Astrocyte (in vitro differentiated cells and primary cell): ENCODE results near the gene GALK1. TPM values are rescaled to one million over a fixed set of nuclear protein-coding genes. Genes with fewer than 3 reads are reported as not detected.

ENCODE experiments used
- DNase-seq: peaks from one replicate; pipeline ENCODE4 v3.0.0-alpha.2; 2010; ENCODE audit warnings: low read depth
- FAIRE-seq: peaks from 2 replicates; lab custom pipeline; 2011; peaks lifted over from hg19 to GRCh38; lab: Jason Lieb, UNC
- H2AFZ ChIP-seq: 2 replicates; pipeline ENCODE4 v1.6.0; 2012; ENCODE audit warnings: low read depth, low read length, inconsistent platforms
- H3K27ac ChIP-seq: 2 replicates; pipeline ENCODE4 v1.5.1; 2011; ENCODE audit warnings: low read depth, low read length, inconsistent platforms
- H3K27me3 ChIP-seq: 2 replicates; pipeline ENCODE4 v1.6.0; 2011; ENCODE audit warnings: low read length, inconsistent platforms; ENCODE audit not compliant: insufficient read depth
- H3K36me3 ChIP-seq: 2 replicates; pipeline ENCODE4 v1.5.1; 2011; ENCODE audit warnings: low read length, inconsistent platforms; ENCODE audit not compliant: insufficient read depth
- H3K4me1 ChIP-seq: 2 replicates; pipeline ENCODE4 v1.5.1; 2011; ENCODE audit warnings: low read length, inconsistent platforms; ENCODE audit not compliant: insufficient read depth
- H3K4me2 ChIP-seq: 2 replicates; pipeline ENCODE4 v1.6.0; 2012; ENCODE audit warnings: low read length, inconsistent platforms
- H3K4me3 ChIP-seq: 2 replicates; pipeline ENCODE4 v1.5.1; 2011; ENCODE audit warnings: low read depth, mild to moderate bottlenecking, low read length, inconsistent platforms; ENCODE audit not compliant: insufficient read depth
- H3K79me2 ChIP-seq: 2 replicates; pipeline ENCODE4 v1.6.0; 2012; ENCODE audit warnings: mild to moderate bottlenecking, low read length, inconsistent platforms; ENCODE audit not compliant: insufficient read depth
- H3K9ac ChIP-seq: 2 replicates; pipeline ENCODE4 v1.6.0; 2012; ENCODE audit warnings: mild to moderate bottlenecking, low read length, inconsistent platforms
- H3K9me3 ChIP-seq: 2 replicates; pipeline ENCODE4 v1.5.1; 2012; ENCODE audit warnings: low read depth, mild to moderate bottlenecking, low read length, inconsistent platforms; ENCODE audit not compliant: insufficient read depth
- H4K20me1 ChIP-seq: 2 replicates; pipeline ENCODE4 v1.6.0; 2012; ENCODE audit warnings: low read length, inconsistent platforms; ENCODE audit not compliant: insufficient read depth
- H3K27ac Mint-ChIP-seq: one replicate; pipeline ENCODE4 v1.8.0; 2021; ENCODE audit warnings: mild to moderate bottlenecking, mixed read lengths; ENCODE audit not compliant: unreplicated experiment
- H3K27me3 Mint-ChIP-seq: one replicate; pipeline ENCODE4 v1.8.0; 2021; ENCODE audit warnings: low read depth, mixed read lengths; ENCODE audit not compliant: unreplicated experiment
- H3K36me3 Mint-ChIP-seq: one replicate; pipeline ENCODE4 v1.8.0; 2021; ENCODE audit warnings: low read depth, mixed read lengths; ENCODE audit not compliant: unreplicated experiment
- H3K4me1 Mint-ChIP-seq: one replicate; pipeline ENCODE4 v1.8.0; 2021; ENCODE audit warnings: low read depth, mixed read lengths; ENCODE audit not compliant: unreplicated experiment
- H3K4me3 Mint-ChIP-seq: one replicate; pipeline ENCODE4 v1.8.0; 2021; ENCODE audit warnings: mild to moderate bottlenecking, moderate library complexity, mixed read lengths; ENCODE audit not compliant: unreplicated experiment
- H3K9me3 Mint-ChIP-seq: one replicate; pipeline ENCODE4 v1.8.0; 2021; ENCODE audit warnings: mild to moderate bottlenecking, mixed read lengths; ENCODE audit not compliant: unreplicated experiment
- EZH2 ChIP-seq: IDR thresholded peaks from 2 replicates; pipeline ENCODE4 v1.6.1; 2012; ENCODE audit warnings: mild to moderate bottlenecking, low read length, inconsistent platforms; ENCODE audit not compliant: insufficient read depth
- total RNA-seq: library from RNA; stranded (reverse); gene quantifications from 2 replicates; pipeline ENCODE4 v1.2.1, GENCODE V29; 2021
- TF ChIP-seq, protein P1 (sequence below): IDR thresholded peaks from 2 replicates; pipeline ENCODE4 v1.5.1; 2011; ENCODE audit warnings: low read depth, mild to moderate bottlenecking, inconsistent platforms, low read length, moderate library complexity; ENCODE audit not compliant: insufficient read depth

Gene GALK1
- total RNA-seq, 1 donor from 2014 or later, result 22.6 TPM

DNA sequence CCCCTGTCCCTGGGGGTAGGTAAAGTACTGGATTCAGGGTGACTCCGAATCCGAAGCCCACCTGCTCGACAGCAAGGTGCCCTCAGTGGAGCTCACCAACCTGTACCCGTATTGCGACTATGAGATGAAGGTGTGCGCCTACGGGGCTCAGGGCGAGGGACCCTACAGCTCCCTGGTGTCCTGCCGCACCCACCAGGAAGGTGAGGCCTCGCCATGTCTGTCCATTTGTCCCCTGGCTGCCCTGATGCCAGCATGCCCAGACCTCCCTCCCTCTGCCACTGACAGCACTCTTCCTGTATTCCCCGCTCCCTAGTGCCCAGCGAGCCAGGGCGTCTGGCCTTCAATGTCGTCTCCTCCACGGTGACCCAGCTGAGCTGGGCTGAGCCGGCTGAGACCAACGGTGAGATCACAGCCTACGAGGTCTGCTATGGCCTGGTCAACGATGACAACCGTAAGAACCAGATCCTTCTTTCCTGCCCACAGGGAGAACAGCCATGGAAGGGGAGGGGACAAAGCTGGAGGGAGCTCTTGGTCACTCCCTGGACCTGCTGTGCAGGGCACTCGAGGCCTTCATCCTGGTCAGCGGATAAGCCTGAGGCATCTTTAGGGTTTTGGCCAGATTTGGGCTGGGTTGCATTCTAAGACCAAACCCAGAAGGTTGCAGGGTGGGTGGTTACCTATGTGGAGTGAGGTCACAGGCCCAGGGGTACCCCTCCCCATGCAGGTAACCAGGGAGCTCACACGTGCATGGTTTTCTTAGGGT, 14.2 kb downstream of the GALK1 start:
- Histone ChIP-seq H3K9me3 (no peaks in the 10 kb centered on the region), H3K36me3 (no peaks in the 10 kb centered on the region), H3K4me3 (no peak overlapping the region), H3K9ac (no peak overlapping the region), H3K4me1 (peaks cover 4% of the 10 kb centered on the region), H4K20me1 (no peaks in the 10 kb centered on the region), H3K79me2 (no peaks in the 10 kb centered on the region), H2AFZ (no peak overlapping the region), H3K27ac (no peak overlapping the region), H3K4me2 (no peak overlapping the region), H3K27me3 (no peaks in the 10 kb centered on the region)
- Mint-ChIP-seq H3K9me3 (no peaks in the 10 kb centered on the region), H3K27me3 (peaks cover 8% of the 10 kb centered on the region), H3K4me1 (peaks cover 5% of the 10 kb centered on the region), H3K27ac (peak overlapping the region; percentile 20), H3K36me3 (peaks cover 4% of the 10 kb centered on the region), H3K4me3 (no peak overlapping the region)
- DNase-seq (no peak), FAIRE-seq (no peak)
- TF ChIP-seq, protein P1, sequence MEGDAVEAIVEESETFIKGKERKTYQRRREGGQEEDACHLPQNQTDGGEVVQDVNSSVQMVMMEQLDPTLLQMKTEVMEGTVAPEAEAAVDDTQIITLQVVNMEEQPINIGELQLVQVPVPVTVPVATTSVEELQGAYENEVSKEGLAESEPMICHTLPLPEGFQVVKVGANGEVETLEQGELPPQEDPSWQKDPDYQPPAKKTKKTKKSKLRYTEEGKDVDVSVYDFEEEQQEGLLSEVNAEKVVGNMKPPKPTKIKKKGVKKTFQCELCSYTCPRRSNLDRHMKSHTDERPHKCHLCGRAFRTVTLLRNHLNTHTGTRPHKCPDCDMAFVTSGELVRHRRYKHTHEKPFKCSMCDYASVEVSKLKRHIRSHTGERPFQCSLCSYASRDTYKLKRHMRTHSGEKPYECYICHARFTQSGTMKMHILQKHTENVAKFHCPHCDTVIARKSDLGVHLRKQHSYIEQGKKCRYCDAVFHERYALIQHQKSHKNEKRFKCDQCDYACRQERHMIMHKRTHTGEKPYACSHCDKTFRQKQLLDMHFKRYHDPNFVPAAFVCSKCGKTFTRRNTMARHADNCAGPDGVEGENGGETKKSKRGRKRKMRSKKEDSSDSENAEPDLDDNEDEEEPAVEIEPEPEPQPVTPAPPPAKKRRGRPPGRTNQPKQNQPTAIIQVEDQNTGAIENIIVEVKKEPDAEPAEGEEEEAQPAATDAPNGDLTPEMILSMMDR, result no peak
- TF ChIP-seq EZH2, result no peak

DNA sequence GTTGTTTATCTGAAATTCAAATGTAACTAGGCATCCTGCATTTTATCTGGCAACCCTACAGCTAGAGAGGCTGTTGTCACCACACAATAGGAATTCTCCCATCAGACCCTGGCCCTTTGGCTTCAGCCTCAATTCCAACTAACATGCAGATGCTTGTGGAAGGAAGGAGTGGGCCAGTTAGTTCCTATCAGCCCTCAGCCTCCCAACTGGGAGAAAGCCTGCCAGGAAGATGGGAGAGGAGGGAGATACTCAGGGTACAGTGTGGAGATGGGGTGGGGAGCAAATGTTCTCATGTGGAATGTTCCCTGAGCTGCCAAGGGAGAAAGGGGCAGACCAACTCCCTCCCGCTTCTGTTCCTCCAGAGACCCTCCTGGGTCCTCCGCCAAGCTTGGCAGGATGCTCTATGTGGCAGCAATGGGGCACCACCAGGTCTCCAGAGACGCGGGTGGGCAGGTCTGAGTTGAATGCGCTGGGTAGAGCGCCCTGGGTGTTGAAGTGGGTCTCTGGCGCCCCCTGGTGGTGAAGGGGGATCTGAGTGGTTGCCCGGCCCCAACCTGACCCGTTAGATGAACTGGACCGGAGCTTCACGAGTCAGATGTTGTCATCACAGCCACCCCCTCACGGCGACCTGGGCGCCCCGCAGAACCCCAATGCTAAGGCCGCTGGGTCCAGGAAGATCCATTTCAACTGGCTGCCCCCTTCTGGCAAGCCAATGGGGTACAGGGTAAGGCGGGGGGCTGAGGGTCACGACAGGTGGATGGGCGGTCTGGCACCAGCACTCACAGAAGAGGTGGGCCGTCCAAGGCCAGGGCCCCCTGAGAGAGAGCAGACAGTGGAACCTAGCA, 15.2 kb downstream of the GALK1 start:
- peaks cover 3% of the 10 kb centered on the region for H3K4me1 Mint-ChIP-seq
- Histone ChIP-seq H4K20me1 (no peaks in the 10 kb centered on the region), H2AFZ (peak overlapping the region; percentile 67), H3K4me1 (peaks cover 4% of the 10 kb centered on the region), H3K9ac (no peak overlapping the region), H3K79me2 (no peaks in the 10 kb centered on the region), H3K27me3 (no peaks in the 10 kb centered on the region), H3K36me3 (no peaks in the 10 kb centered on the region), H3K27ac (no peak overlapping the region), H3K4me2 (peak overlapping the region; percentile 54), H3K9me3 (no peaks in the 10 kb centered on the region), H3K4me3 (no peak overlapping the region)
- H3K9me3 Mint-ChIP-seq, result no peaks in the 10 kb centered on the region
- FAIRE-seq (no peak), DNase-seq (no peak)
- no peak overlapping the region for H3K4me3 Mint-ChIP-seq
- no peak overlapping the region for H3K27ac Mint-ChIP-seq
- TF ChIP-seq, protein P1, result peak; percentile 70
- no peak for TF ChIP-seq EZH2
- peaks cover 6% of the 10 kb centered on the region for H3K27me3 Mint-ChIP-seq
- H3K36me3 Mint-ChIP-seq, result peaks cover 3% of the 10 kb centered on the region
